Embryonic facial prominence (tissue), 1 donor: ENCODE measurements around the gene STX2.
"Not testable (repeated sequence)": the region's sequence is repeated elsewhere in the genome, so short reads cannot be mapped to it uniquely, and the experiment has no call there.

Experiments used
- DNase-seq: peaks from one replicate; pipeline ENCODE4 v3.0.0-alpha.2; 2016; ENCODE audit errors: extremely low spot score

The STX2 gene

DNA sequence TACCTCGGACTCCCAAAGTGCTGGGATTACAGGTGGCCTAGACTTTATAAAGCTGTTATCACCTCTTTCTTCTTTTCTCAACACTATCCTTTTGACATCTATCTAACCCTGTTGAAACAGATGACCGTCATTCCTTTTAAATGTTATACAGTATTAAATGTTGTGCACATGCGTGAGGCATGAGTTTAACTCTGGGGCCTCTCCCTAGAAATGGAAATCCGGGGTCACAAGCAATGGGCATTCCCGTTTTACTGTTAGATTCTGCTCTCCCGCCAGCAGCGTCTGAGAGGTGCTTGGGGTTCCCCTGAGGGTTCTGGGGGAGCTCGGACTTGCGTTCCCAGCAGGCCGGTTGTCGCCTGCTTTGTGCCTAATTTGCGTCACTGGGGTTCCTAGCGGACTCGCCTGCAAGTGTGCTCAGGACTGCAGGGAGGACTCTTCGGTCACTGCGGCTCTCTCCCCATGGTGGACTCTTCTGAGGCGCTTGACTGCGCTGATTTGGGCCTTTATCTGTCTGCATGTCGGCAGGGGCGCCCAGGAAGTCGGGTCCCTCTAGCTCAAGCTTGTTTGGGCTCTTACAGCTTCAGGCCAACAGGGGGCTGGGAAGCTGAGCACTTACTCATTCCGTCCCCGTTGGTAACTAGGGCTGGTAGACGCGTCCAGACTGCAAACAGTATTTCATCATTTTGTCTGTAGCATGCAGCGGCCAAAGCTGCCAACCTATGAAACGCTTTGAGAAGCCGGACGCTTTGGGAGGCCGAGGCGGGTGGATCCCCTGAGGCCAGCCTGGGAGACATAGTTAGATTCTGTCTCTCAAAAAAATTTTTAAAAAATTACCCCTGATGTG, 31.6 kb upstream of the STX2 start:
- DNase-seq: no peak

- DNase-seq: no peak
These were observed 29.4 kb upstream of the STX2 start for GRCh38 chr12:130868412-130868811.

- no peak for DNase-seq
These were observed 24.2 kb upstream of the STX2 start for GRCh38 chr12:130863298-130863697.

- DNase-seq: not testable (repeated sequence)
These were observed 23.7 kb upstream of the STX2 start for GRCh38 chr12:130862771-130863170.

- no peak for DNase-seq
These were observed 23.1 kb upstream of the STX2 start for GRCh38 chr12:130862161-130862560.

DNA sequence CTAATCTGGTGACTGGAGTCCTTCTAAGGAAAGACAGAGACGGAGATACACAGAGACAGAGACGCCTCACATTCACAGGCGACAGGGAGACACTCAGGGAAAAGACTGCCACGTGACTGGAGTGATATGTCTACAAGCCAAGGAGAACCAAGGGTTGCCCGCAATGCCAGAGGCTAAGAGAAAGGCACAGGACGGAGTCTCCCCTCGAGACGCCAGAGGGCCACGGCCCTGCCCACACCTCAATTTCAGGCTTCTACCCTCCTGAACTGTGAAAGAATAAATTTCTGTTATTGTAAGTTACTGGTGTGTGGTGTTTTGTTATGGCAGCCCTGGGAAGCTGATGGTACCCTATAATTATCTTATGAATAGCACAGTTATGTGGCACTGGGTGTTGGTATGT, 21.3 kb upstream of the STX2 start:
- no peak for DNase-seq

DNA sequence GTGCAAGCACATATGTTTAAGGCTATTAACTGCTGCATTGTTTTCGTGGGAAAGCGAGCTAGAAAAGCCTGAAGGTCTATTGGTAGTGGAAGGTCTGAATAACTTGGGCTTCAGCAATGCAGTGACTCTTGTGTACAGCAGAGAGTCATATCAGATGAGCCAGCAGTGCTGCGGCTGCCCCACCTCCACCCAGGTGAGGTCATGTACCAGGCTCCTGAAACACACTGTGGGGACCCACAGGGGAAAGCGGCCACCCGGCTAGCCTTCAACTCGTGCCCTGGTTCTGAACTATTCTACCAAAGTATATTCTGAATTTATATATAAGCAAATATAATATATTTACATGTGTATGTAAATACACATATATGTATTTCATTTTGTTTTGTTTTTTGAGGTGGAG, 20.1 kb upstream of the STX2 start:
- no peak for DNase-seq

- DNase-seq: no peak
These were observed 19.0 kb upstream of the STX2 start for GRCh38 chr12:130858084-130858483.

DNA sequence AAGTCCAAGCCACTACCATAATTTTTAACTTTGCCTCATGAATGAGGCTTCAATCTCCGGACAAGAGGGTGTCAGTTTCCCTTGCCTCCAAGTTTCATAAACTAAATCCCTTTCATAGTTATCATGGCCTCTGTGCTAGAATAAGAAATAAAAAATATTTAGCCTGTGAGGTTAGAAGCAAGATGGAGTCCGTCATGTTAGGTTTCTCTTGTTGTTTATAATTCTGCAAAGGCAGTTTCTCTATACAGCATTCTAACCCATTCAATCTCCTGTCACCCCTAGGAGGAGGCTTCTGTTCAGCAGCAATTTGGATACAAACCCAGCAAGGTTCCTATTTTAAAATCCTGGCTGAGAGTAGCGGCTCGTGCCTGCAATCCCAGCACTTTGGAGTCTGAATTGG, 17.0 kb upstream of the STX2 start:
- no peak for DNase-seq

DNA sequence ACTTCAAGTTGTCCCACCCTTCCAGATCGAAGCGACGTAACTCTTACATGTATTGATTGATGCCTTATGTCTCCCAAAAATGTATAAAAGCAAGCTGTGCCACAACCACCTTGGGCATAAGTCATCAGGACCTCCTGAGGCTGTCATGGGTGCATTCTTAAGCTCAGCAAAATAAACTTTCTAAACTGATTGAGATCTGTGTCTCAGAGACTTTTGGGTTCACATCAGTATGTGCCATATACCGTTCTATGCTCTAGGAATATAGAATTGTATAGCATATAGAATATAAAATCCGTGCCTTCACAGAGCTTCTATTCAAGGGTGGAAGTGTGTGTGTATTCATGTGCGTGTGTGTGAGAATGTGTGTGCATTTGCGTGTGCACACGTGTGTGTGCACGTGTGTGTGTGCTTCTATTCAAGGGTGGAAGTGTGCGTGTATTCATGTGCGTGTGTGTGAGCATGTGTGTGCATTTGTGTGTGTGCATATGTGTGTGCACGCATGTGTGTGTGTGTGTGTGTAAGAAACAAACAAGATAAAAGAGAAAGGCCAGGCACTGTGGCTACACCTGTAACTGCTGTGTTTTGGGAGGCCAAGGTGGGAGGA, 11.5 kb upstream of the STX2 start:
- DNase-seq: no peak

DNA sequence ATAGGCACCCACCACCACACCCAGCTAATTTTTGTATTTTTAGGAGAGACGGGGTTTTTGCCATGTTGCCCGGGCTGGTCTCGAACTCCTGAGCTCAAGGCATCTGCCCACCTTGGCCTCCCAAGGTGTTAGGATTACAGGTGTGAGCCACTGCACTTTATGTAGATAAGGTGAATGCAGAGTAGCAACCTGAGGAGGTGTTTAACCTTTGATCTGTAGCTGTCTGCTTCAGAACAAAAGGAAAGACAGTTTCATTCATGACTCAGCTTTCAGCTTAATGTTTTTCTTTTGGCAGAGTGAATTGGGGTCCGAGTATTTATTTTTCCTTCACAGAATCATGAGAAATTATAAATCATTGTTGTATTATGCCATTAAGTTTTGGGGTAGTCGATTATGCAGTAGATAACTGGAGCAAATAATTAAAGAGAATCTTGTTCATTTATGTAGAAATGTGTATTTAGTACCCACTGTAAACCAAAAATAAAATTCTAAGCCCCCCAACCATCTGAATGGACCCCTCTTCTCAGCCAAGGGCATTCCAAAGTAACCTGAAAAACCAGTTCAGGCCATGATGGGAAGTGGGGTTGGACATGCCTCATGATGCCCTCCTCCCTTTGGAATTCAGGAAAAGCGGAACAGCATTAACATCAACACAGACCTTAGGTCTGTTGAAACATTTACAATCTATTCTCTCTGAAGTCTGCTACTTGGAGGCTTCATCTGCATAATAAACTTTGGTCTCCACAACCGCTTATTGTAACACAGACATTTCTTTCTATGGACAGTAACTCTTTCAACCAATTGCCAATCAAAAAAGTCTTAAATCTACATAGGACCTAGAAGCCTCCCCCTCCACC, 10.7 kb upstream of the STX2 start:
- no peak for DNase-seq

DNA sequence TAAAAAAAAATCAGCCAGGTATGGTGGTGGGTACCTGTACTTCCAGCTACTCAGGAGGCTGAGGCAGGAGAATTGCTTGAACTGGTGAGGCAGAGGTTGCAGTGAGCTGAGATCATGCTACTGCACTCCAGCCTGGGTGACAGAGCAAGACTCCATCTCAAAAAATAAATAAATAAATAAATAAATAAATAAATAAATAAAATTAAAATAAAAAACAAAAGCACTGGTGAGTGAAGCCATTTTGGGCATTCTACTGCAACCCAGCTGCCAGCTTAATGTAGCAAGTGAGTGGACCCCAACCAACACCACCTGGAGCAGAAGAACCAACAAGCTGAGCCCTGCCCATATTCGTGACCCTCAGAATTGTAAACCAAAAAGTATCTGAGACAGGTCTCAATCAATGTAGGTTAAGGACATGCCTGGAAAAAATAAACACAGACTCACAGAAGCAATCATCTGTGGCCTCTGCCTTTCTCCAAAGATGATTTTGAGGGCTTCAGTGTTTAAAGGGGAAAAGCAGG, 9.8 kb upstream of the STX2 start:
- not testable (repeated sequence) for DNase-seq

GRCh38 chr12:130848105-130848504, 9.1 kb upstream of the STX2 start:
- DNase-seq: not testable (repeated sequence)

DNA sequence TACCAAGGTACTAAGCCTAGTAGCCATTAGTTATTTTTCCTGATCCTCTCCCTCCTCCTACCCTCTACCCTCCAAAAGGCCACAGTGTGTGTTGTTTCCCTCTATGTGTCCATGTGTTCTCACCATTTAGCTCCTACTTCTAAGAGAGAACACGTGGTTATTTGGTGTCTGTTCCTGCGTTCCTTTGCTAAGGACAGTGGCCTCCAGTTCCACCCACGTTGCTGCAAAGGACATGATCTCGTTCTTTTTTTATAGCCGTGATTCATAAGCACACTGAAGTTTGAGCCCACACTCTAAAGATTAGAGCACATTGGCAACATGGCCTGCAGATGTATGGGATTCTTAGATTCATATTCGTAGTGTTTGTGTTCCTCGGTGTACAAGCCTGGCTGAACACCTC, 8.1 kb upstream of the STX2 start:
- DNase-seq: no peak

- no peak for DNase-seq
These were observed 7.3 kb upstream of the STX2 start for GRCh38 chr12:130846369-130846768.

- no peak for DNase-seq
These were observed 837 bp upstream of the STX2 start for GRCh38 chr12:130839770-130840404.

DNA sequence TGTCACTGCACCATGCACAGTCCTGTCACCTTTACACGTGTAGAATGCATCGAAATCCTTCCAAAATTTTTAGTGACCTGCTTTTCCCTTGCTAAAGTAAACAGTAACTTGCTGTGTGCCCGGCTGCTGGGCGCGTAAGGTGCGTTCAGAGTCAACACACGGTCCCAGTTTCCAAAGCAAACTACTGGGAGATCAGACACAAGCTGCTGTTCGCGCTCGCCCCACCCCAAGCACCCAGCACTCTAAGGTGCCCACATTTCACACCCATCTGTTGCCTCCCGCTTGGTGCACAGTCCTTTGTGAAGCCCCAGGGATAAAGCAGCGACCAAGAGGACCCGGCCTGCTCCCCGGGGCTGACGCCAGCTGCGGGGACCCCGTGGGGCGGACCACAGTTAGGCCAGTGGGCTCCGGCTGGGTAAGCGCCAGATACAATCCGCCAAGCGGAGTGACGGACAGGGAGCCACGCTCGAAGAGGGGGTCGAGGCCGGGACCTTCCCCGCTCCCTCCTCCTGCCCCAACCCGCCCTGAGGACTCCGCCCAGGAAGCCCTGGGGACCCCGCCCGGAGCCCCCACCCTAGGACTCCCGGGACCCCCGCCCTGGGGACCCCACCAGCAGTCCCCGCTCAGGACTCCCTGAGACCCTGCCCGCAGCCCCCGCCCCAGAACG, 633 bp downstream of the STX2 start:
- no peak for DNase-seq

DNA sequence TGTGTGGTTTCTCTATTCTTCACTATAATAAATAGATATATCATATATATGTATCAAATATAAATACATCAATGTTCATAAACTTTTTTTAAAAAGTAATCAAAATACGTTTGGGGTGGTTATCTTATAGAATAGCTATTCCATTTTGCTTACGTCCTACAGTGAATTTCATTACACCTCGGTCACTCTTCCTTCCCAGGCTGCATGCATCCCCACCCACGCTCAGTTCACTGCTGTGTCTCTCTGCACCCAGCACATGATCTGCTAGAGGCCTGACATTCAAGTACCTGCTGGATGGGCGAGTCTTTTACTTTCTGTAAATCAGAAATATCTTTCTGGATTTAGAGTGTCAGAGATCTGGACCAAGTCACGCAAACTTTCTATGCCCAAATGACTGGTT, 3.6 kb downstream of the STX2 start:
- no peak for DNase-seq

DNA sequence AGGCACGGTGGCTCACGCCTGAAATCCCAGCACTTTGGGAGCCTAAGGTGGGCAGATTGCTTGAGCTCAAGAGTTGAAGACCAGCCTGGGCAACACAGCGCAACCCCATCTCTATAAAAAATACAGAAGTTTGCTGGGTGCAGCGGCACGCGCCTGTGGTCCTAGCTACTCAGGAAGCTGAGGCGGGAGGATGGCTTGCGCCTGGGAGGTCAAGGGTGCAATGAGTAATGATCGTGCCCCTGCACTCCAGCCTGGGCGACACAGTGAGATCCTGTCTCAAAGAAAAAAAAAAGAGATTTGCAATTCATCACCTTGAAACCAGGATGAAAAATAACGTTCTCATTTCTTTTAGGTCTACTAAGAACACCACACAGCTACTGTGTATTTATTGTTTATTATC, 4.0 kb downstream of the STX2 start:
- no peak for DNase-seq

- DNase-seq: no peak
These were observed 6.4 kb downstream of the STX2 start for GRCh38 chr12:130832561-130833209.
